ENCODE measurements around the gene APOA5. TPM values are rescaled to one million over a fixed set of nuclear protein-coding genes. Genes with fewer than 3 reads are reported as not detected.

APOA5 gene
- total RNA-seq, result under 0.01 TPM in 1 of 2 replicates, not detected in the other

GRCh38 chr11:116791813-116792143 is at the start of gene APOA5:
Gene APOA5, minus strand, starts transcription at chr11:116791879. Its CDS starts 19 bp downstream, at chr11:116791860.
- Histone ChIP-seq H3K27ac (ENCODE audit: low read depth, low read length) (peak within 1 kb of the TSS; percentile 43), H3K4me1 (ENCODE audit: insufficient read depth, low read length) (peaks cover 42% of the 10 kb centered on the region), H3K36me3 (ENCODE audit: insufficient read depth, low read length) (no peaks in the 10 kb centered on the region), H3K9me3 (ENCODE audit: low read depth, low read length) (no peaks in the 10 kb centered on the region), H3K79me2 (ENCODE audit: insufficient read depth, low read length) (peaks cover 10% of the 10 kb centered on the region), H3K27me3 (ENCODE audit: insufficient read depth, low read length) (no peaks in the 10 kb centered on the region), H3K4me3 (ENCODE audit: insufficient read depth, low read length) (no peak within 1 kb of the TSS), H4K20me1 (ENCODE audit: insufficient read depth, low read length) (no peaks in the 10 kb centered on the region), H3K4me2 (ENCODE audit: insufficient read depth, low read length) (peak within 1 kb of the TSS; percentile 31), H2AFZ (ENCODE audit: low read length) (peak within 1 kb of the TSS; percentile 75)
- no peak for TF ChIP-seq CTCF (IDR thresholded peaks at IDR 0.05; ENCODE audit: extremely low read depth, low read depth, low read length)
- DNase-seq (ENCODE audit: insufficient read length, low spot score, missing footprints), result no peak

- Histone ChIP-seq H3K36me3 (ENCODE audit: insufficient read depth, low read length) (peaks cover 22% of the 10 kb centered on the region), H3K4me3 (ENCODE audit: insufficient read depth, low read length) (no peak overlapping the region), H3K4me1 (ENCODE audit: insufficient read depth, low read length) (no peaks in the 10 kb centered on the region), H3K27ac (ENCODE audit: low read depth, low read length) (no peak overlapping the region), H3K27me3 (ENCODE audit: insufficient read depth, low read length) (no peaks in the 10 kb centered on the region), H3K9me3 (ENCODE audit: low read depth, low read length) (no peaks in the 10 kb centered on the region), H3K4me2 (ENCODE audit: insufficient read depth, low read length) (peak overlapping the region; percentile 28), H2AFZ (ENCODE audit: low read length) (no peak overlapping the region), H3K79me2 (ENCODE audit: insufficient read depth, low read length) (no peaks in the 10 kb centered on the region), H4K20me1 (ENCODE audit: insufficient read depth, low read length) (no peaks in the 10 kb centered on the region)
- DNase-seq (ENCODE audit: insufficient read length, low spot score, missing footprints), result no peak
- TF ChIP-seq CTCF (IDR thresholded peaks at IDR 0.05; ENCODE audit: extremely low read depth, low read depth, low read length), result no peak
Observed at GRCh38 chr11:116840746-116841296, 49.1 kb upstream of the APOA5 start.

- TF ChIP-seq CTCF (IDR thresholded peaks at IDR 0.05; ENCODE audit: extremely low read depth, low read depth, low read length), result peak; percentile 48
- Histone ChIP-seq H3K9me3 (ENCODE audit: low read depth, low read length) (no peaks in the 10 kb centered on the region), H3K27me3 (ENCODE audit: insufficient read depth, low read length) (no peaks in the 10 kb centered on the region), H3K4me1 (ENCODE audit: insufficient read depth, low read length) (no peaks in the 10 kb centered on the region), H4K20me1 (ENCODE audit: insufficient read depth, low read length) (no peaks in the 10 kb centered on the region), H3K79me2 (ENCODE audit: insufficient read depth, low read length) (no peaks in the 10 kb centered on the region), H3K4me2 (ENCODE audit: insufficient read depth, low read length) (peak overlapping the region; percentile 28), H3K36me3 (ENCODE audit: insufficient read depth, low read length) (peaks cover 16% of the 10 kb centered on the region), H3K4me3 (ENCODE audit: insufficient read depth, low read length) (no peak overlapping the region), H2AFZ (ENCODE audit: low read length) (no peak overlapping the region), H3K27ac (ENCODE audit: low read depth, low read length) (no peak overlapping the region)
- DNase-seq (ENCODE audit: insufficient read length, low spot score, missing footprints), result peak; percentile 92
Observed at GRCh38 chr11:116840224-116840745, 48.6 kb upstream of the APOA5 start.

GRCh38 chr11:116838321-116839084 is 46.8 kb upstream of the APOA5 start:
- TF ChIP-seq CTCF (IDR thresholded peaks at IDR 0.05; ENCODE audit: extremely low read depth, low read depth, low read length), result no peak
- Histone ChIP-seq H3K36me3 (ENCODE audit: insufficient read depth, low read length) (peaks cover 2% of the 10 kb centered on the region), H3K27me3 (ENCODE audit: insufficient read depth, low read length) (no peaks in the 10 kb centered on the region), H3K79me2 (ENCODE audit: insufficient read depth, low read length) (no peaks in the 10 kb centered on the region), H3K27ac (ENCODE audit: low read depth, low read length) (no peak overlapping the region), H3K4me3 (ENCODE audit: insufficient read depth, low read length) (no peak overlapping the region), H3K9me3 (ENCODE audit: low read depth, low read length) (no peaks in the 10 kb centered on the region), H4K20me1 (ENCODE audit: insufficient read depth, low read length) (no peaks in the 10 kb centered on the region), H2AFZ (ENCODE audit: low read length) (no peak overlapping the region), H3K4me1 (ENCODE audit: insufficient read depth, low read length) (no peaks in the 10 kb centered on the region), H3K4me2 (ENCODE audit: insufficient read depth, low read length) (no peak overlapping the region)
- DNase-seq (ENCODE audit: insufficient read length, low spot score, missing footprints), result peak; percentile 79
